HepG2 (cell line): ENCODE measurements around the gene SLC25A17. TPM values are rescaled to one million over a fixed set of nuclear protein-coding genes. Genes with fewer than 3 reads are reported as not detected.

Experiments
- ATAC-seq: fragments of 200-7000 bp; cut with Tn5 transposase; 3 replicates; pipeline ENCODE4 v1.9.1; 2020; ENCODE audit warnings: mild to moderate bottlenecking, moderate library complexity
- BruUV-seq: library from RNA; stranded (reverse); fragments of 400-500 nt; replicated peaks from 2 replicates; lab custom pipeline; 2021; lab: Mats Ljungman, UMichigan
- CTCF ChIA-PET: fragments of 300-600 bp; formaldehyde crosslinking; extraction: SDS; loops from one replicate; lab custom pipeline; 2021; ENCODE audit warnings: low total read pairs, inconsistent platforms, low intra/inter-chr PET ratio; lab: Yijun Ruan, JAX
- POLR2A ChIA-PET: fragments of 350-600 bp; sonication (Branson Sonifier 250); formaldehyde crosslinking; loops from one replicate; lab custom pipeline; 2020; ENCODE audit warnings: antibody characterized with exemption, inconsistent platforms; lab: Yijun Ruan, JAX
- DNase-seq: peaks from one replicate; pipeline ENCODE4 v3.0.0-alpha.2; 2015; ENCODE audit warnings: low spot score
- FAIRE-seq: peaks from 3 replicates; lab custom pipeline; 2011; peaks lifted over from hg19 to GRCh38; lab: Jason Lieb, UNC
- H2AFZ ChIP-seq: one replicate; pipeline ENCODE4 v1.6.1; 2011; ENCODE audit warnings: low read length, inconsistent platforms
- H3K27ac ChIP-seq: fragments of 300-600 bp; 3 replicates; pipeline ENCODE4 v1.8.0; 2011; ENCODE audit warnings: mixed run types, mild to moderate bottlenecking, mixed read lengths, low read length, inconsistent platforms; ENCODE audit not compliant: insufficient read depth; ENCODE audit errors: extremely low read length
- H3K27me3 ChIP-seq, 2 experiments: fragments of 200-600 bp in 1 of 2; 2 replicates in 1 of 2; 3 replicates in 1 of 2; pipeline versions ENCODE4 v1.6.0 to v1.8.0; 2011; ENCODE audit warnings: low read length in 2 of 2, mild to moderate bottlenecking in 2 of 2, moderate library complexity in 2 of 2, inconsistent platforms in 1 of 2; ENCODE audit not compliant: insufficient read depth in 2 of 2, control insufficient read depth in 1 of 2
- H3K36me3 ChIP-seq, 2 experiments: fragments of 200-600 bp in 1 of 2; replicated peaks in 1 of 2; 2 replicates in 1 of 2; 3 replicates in 1 of 2; pipeline versions ENCODE4 v1.5.1 to v1.8.0; 2011; ENCODE audit warnings: low read length in 2 of 2, inconsistent platforms in 1 of 2; ENCODE audit not compliant: insufficient read depth in 2 of 2, control insufficient read depth in 1 of 2
- H3K4me1 ChIP-seq: 2 replicates; pipeline ENCODE4 v1.5.1; 2012; ENCODE audit warnings: low read length, inconsistent platforms; ENCODE audit not compliant: insufficient read depth
- H3K4me2 ChIP-seq: 2 replicates; pipeline ENCODE4 v1.6.0; 2011; ENCODE audit warnings: low read depth, low read length, inconsistent platforms
- H3K4me3 ChIP-seq, 3 experiments: fragments of 200-600 bp in 1 of 3; sonication (generic), shearing (Covaris generic) in 1 of 3; replicated peaks in 1 of 3; 2 replicates each; pipeline ENCODE4 v1.5.1; 2011 to 2016; ENCODE audit warnings: low read length in 3 of 3, inconsistent platforms in 2 of 3, low read depth in 2 of 3, mild to moderate bottlenecking in 2 of 3, control low read depth in 1 of 3, mixed read lengths in 1 of 3; ENCODE audit not compliant: insufficient read depth in 1 of 3
- H3K79me2 ChIP-seq: one replicate; pipeline ENCODE4 v1.6.1; 2011; ENCODE audit warnings: low read length, inconsistent platforms; ENCODE audit not compliant: insufficient read depth
- H3K9ac ChIP-seq: 2 replicates; pipeline ENCODE4 v1.6.0; 2011; ENCODE audit warnings: mild to moderate bottlenecking, low read depth, low read length, inconsistent platforms; ENCODE audit not compliant: insufficient read depth
- H3K9me3 ChIP-seq: 2 replicates; pipeline ENCODE4 v1.5.1; 2012; ENCODE audit warnings: mild to moderate bottlenecking, low read length
- H4K20me1 ChIP-seq: 2 replicates; pipeline ENCODE4 v1.6.0; 2011; ENCODE audit warnings: inconsistent platforms, mild to moderate bottlenecking, low read length, moderate library complexity; ENCODE audit not compliant: insufficient read depth
- ASH2L ChIP-seq: fragments of 300-600, 200-600 bp; sonication (generic); IDR thresholded peaks from 2 replicates; pipeline ENCODE4 v1.7.0; 2017; ENCODE audit warnings: low read depth, mild to moderate bottlenecking, moderate library complexity, mixed read lengths, low read length; ENCODE audit not compliant: insufficient read length
- KAT7 ChIP-seq: IDR thresholded peaks from 2 replicates; pipeline ENCODE4 v1.6.1; 2018; ENCODE audit warnings: borderline replicate concordance, missing compliant biosample characterization
- LCORL ChIP-seq, 2 experiments: fragments of 450-650 bp in 1 of 2; sonication (generic) in 1 of 2; formaldehyde crosslinking in 1 of 2; IDR thresholded peaks; 2 replicates each; pipeline versions ENCODE4 v1.5.0 to v1.6.1; 2017 to 2020; ENCODE audit warnings: antibody characterized with exemption in 1 of 2, missing genetic modification reagents in 1 of 2
- NKX3-1 ChIP-seq: sonication (generic); formaldehyde crosslinking; IDR thresholded peaks from 2 replicates; pipeline ENCODE4 v1.5.0; 2020; ENCODE audit warnings: missing genetic modification reagents
- ZFP1 ChIP-seq: IDR thresholded peaks from 2 replicates; pipeline ENCODE4 v1.6.1; 2016
- ZNF20 ChIP-seq: sonication (generic); formaldehyde crosslinking; IDR thresholded peaks from 2 replicates; pipeline ENCODE4 v1.4.0; 2020; ENCODE audit warnings: mild to moderate bottlenecking, moderate library complexity, missing genetic modification reagents
- ZNF629 ChIP-seq: sonication (generic); formaldehyde crosslinking; conservative IDR thresholded peaks from 2 replicates; pipeline ENCODE4 v1.5.0; 2020; ENCODE audit warnings: missing genetic modification reagents
- ZNF883 ChIP-seq: sonication (generic); formaldehyde crosslinking; IDR thresholded peaks from 2 replicates; pipeline ENCODE4 v1.5.1; 2020; ENCODE audit warnings: mild to moderate bottlenecking, missing genetic modification reagents; ENCODE audit errors: not compliant biosample characterization
- WGBS: methylation state at CpG from one replicate; pipeline ENCODE4 v1.1.6; 2017; ENCODE audit warnings: low lambda C conversion rate; 5-methylcytosine and 5-hydroxymethylcytosine counted together
- in situ Hi-C: cut with HindIII; loops from 2 replicates; pipeline ENCODE4 v1.10.0; 2017; ENCODE audit warnings: low pct_unique_long_range_greater_than_20kb; ENCODE audit not compliant: extremely low pct_ligation_motif_present
- intact Hi-C: fragments of 100-400 bp; cut with micrococcal nuclease; formaldehyde crosslinking; loops from one replicate; pipeline ENCODE4 v1.10.0; 2022; ENCODE audit not compliant: unreplicated experiment
- polyA plus RNA-seq, 8 experiments: library from polyadenylated mRNA; depleted of rRNA in 3 of 8; stranded (reverse) in 7 of 8; unstranded in 1 of 8; fragments of >200 nt; fragmentation: Illumina TruSeq in 4 of 8; extraction: Trizol in 4 of 8; gene quantifications; 2 replicates each; pipeline versions ENCODE4 v1.2.1 to v1.2.3, GENCODE V29; 2011 to 2016; ENCODE audit warnings: low read depth in 4 of 8, missing spikeins in 1 of 8, mixed read lengths in 1 of 8; ENCODE audit not compliant: insufficient read depth in 1 of 8
- total RNA-seq, 5 experiments: library from RNA; depleted of rRNA; stranded (reverse); fragments of >200 nt; fragmentation: Illumina TruSeq; extraction: Trizol; gene quantifications; 2 replicates each; pipeline ENCODE4 v1.2.3, GENCODE V29; 2016; ENCODE audit warnings: low read depth in 1 of 5
- TF ChIP-seq, protein P1 (sequence below): sonication (generic); formaldehyde crosslinking; IDR thresholded peaks from 2 replicates; pipeline ENCODE4 v1.8.0; 2022; ENCODE audit warnings: missing genetic modification reagents, mild to moderate bottlenecking, moderate library complexity, borderline replicate concordance

The SLC25A17 gene
- total and polyA plus RNA-seq, 2 of the 13 experiments (the other 11 are each of a cell fraction or from before 2014, with no cell fraction given): 15.7 to 27.9 TPM

DNA sequence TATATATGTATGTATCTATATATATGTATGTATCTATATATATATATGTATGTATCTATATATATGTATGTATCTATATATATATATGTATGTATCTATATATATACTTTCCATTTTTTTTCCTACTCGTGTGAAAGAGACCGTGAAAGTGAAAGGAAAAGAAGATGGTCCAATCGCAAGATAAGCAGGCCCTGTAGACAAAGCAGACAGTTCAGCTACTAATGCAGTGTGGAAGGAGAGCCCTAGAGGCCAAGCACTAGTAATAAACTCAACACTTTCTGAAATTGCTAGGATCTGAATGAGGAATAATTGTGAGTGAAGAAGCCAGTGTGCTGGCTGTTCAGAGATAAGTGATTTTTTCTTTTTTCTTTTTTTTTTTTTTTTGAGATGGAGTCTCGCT lies 92.6 kb downstream of the SLC25A17 start:
- no peak overlapping the region for H3K4me3 ChIP-seq
- no peaks in the 10 kb centered on the region for H4K20me1 ChIP-seq
- no peak overlapping the region for H3K4me2 ChIP-seq
- H3K9me3 ChIP-seq: no peaks in the 10 kb centered on the region
- H3K27ac ChIP-seq: no peak overlapping the region
- ATAC-seq: peak; percentile 44; the same call in 2 of the 3 replicates
- H3K9ac ChIP-seq: no peak overlapping the region
- H3K36me3 ChIP-seq: no peaks in the 10 kb centered on the region
- in situ Hi-C loops: no loop called here
- BruUV-seq: no TSS peak
- TF ChIP-seq ZNF883 (CRISPR knock-in tag): no peak
- TF ChIP-seq KAT7 (CRISPR knock-in tag): no peak
- no peak for TF ChIP-seq ASH2L
- TF ChIP-seq ZNF629 (CRISPR knock-in tag): no peak
- TF ChIP-seq ZNF20 (CRISPR knock-in tag): no peak
- TF ChIP-seq LCORL (IDR thresholded peaks at IDR 0.05): no peak
- no peak for TF ChIP-seq LCORL (CRISPR knock-in tag; IDR thresholded peaks at IDR 0.05)
- no peak for TF ChIP-seq ZFP1
- TF ChIP-seq, protein P1, sequence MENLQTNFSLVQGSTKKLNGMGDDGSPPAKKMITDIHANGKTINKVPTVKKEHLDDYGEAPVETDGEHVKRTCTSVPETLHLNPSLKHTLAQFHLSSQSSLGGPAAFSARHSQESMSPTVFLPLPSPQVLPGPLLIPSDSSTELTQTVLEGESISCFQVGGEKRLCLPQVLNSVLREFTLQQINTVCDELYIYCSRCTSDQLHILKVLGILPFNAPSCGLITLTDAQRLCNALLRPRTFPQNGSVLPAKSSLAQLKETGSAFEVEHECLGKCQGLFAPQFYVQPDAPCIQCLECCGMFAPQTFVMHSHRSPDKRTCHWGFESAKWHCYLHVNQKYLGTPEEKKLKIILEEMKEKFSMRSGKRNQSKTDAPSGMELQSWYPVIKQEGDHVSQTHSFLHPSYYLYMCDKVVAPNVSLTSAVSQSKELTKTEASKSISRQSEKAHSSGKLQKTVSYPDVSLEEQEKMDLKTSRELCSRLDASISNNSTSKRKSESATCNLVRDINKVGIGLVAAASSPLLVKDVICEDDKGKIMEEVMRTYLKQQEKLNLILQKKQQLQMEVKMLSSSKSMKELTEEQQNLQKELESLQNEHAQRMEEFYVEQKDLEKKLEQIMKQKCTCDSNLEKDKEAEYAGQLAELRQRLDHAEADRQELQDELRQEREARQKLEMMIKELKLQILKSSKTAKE (CRISPR knock-in tag): no peak
- no peak for TF ChIP-seq NKX3-1 (CRISPR knock-in tag)
- TF ChIP-seq, all 625 proteins: peak for 0
- ChIA-PET POLR2A (no interaction called here), CTCF (no interaction called here)
- intact Hi-C loops: no loop called here
- Histone ChIP-seq H3K4me1 (peaks cover 10% of the 10 kb centered on the region), H2AFZ (no peak overlapping the region), H3K27me3 (no peaks in the 10 kb centered on the region; a peak in 1 of 5 replicates), H3K79me2 (no peaks in the 10 kb centered on the region)
- 47% methylated on average over 4 of the region's 4 CpGs for WGBS
- DNase-seq (no peak), FAIRE-seq (no peak)
